Gastrocnemius medialis (tissue), 4 donors: Measurements from ENCODE around the gene FKBP4.

Experiments used
- POLR2A ChIP-seq, 2 donors: fragments of 450-650 bp; IDR thresholded peaks; one replicate each; pipeline ENCODE4 v1.6.1; 2017; ENCODE audit warnings: antibody characterized with exemption in 2 of 2, mild to moderate bottlenecking in 2 of 2, moderate library complexity in 2 of 2
- TF ChIP-seq, protein P1 (sequence below), 5 experiments: fragments of 450-650 bp in 3 of 5; fragments of 200-600 bp in 2 of 5; sonication (generic) in 2 of 5; IDR thresholded peaks in 4 of 5; conservative IDR thresholded peaks in 1 of 5; 1 replicate in 4 of 5; 2 replicates in 1 of 5; pipeline ENCODE4 v1.5.1; 2016 to 2019; ENCODE audit warnings: antibody characterized with exemption in 5 of 5, mild to moderate bottlenecking in 3 of 5, moderate library complexity in 3 of 5

DNA sequence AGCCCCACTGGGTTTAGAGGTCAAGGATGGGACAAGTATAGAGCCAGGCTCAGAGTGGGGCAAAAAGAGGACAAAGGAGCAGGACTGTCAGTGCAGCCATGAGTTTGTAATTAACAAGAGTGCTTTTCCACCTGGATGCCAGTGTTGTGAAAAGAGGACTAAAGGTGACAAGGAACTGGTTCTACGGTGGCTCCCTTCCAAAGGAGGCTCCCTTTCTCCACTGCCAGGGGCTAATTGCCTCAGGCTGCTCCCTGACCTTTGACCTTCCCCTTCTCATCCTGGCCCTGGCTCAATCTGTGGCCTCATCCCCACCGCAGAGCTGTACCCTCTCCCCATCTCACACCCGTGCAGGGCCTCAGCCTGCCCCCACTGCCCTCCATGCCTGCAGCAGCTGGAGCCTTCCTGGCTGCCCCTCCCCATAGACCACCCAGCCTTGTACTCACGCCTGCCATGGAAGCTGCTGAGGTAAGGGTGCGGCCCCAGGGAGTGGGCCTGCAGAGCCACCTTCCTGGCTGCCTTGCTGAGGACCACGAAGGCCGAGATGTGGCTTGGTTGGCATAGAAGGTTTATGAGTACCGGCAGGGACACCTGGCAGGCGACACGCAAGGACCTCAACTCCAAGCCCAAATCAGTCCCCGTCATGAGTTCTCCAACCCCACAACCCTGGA, 24.8 kb upstream of the FKBP4 start:
- TF ChIP-seq POLR2A (IDR thresholded peaks at IDR 0.05): no peak
- TF ChIP-seq, protein P1, sequence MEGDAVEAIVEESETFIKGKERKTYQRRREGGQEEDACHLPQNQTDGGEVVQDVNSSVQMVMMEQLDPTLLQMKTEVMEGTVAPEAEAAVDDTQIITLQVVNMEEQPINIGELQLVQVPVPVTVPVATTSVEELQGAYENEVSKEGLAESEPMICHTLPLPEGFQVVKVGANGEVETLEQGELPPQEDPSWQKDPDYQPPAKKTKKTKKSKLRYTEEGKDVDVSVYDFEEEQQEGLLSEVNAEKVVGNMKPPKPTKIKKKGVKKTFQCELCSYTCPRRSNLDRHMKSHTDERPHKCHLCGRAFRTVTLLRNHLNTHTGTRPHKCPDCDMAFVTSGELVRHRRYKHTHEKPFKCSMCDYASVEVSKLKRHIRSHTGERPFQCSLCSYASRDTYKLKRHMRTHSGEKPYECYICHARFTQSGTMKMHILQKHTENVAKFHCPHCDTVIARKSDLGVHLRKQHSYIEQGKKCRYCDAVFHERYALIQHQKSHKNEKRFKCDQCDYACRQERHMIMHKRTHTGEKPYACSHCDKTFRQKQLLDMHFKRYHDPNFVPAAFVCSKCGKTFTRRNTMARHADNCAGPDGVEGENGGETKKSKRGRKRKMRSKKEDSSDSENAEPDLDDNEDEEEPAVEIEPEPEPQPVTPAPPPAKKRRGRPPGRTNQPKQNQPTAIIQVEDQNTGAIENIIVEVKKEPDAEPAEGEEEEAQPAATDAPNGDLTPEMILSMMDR (IDR thresholded peaks at IDR 0.05 in 4 of 5, conservative IDR thresholded peaks at IDR 0.05 in 1 of 5): no peak
